ENCODE measurements around the gene CAMTA1.

DNA sequence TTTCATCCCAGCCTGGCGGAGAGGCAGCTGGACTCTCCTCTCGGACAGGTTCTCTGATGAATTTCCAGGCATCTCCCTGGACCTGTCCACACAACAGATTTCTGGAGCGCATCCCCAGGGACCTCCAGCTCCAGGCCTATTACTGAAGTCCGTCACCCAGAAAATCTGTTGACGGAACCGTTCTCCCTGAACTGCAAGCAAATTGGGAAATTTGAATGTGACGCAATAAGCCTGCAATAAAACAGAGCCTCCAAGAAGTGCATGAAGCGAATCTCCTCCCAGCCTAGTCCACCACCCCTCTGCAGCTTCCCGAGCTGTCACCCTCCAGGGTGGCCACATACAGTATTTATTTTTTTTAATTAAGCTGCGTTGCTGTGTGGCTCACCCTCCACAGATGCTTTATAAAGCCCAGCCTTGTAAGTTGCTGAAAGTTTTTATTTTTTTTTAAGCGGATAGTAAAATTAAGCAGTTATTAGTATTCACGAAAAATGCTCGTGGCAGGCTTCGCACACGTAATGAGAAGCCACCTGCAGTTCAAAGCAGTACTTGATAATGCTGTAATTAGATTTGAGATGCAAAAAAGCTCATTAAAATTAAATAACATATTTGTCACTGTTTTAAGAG lies 173.3 kb downstream of the CAMTA1 start:
- TF ChIP-seq, protein P1, sequence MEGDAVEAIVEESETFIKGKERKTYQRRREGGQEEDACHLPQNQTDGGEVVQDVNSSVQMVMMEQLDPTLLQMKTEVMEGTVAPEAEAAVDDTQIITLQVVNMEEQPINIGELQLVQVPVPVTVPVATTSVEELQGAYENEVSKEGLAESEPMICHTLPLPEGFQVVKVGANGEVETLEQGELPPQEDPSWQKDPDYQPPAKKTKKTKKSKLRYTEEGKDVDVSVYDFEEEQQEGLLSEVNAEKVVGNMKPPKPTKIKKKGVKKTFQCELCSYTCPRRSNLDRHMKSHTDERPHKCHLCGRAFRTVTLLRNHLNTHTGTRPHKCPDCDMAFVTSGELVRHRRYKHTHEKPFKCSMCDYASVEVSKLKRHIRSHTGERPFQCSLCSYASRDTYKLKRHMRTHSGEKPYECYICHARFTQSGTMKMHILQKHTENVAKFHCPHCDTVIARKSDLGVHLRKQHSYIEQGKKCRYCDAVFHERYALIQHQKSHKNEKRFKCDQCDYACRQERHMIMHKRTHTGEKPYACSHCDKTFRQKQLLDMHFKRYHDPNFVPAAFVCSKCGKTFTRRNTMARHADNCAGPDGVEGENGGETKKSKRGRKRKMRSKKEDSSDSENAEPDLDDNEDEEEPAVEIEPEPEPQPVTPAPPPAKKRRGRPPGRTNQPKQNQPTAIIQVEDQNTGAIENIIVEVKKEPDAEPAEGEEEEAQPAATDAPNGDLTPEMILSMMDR (IDR thresholded peaks at IDR 0.05; ENCODE audit: borderline replicate concordance, extremely low read depth, low read length, poor library complexity, severe bottlenecking): no peak
- TF ChIP-seq EZH2 (IDR thresholded peaks at IDR 0.05; ENCODE audit: borderline replicate concordance, low read depth, low read length, severe bottlenecking): no peak

All from DND-41 (cell line).